ENCODE data around the gene ITPR2.

Gene ITPR2

DNA sequence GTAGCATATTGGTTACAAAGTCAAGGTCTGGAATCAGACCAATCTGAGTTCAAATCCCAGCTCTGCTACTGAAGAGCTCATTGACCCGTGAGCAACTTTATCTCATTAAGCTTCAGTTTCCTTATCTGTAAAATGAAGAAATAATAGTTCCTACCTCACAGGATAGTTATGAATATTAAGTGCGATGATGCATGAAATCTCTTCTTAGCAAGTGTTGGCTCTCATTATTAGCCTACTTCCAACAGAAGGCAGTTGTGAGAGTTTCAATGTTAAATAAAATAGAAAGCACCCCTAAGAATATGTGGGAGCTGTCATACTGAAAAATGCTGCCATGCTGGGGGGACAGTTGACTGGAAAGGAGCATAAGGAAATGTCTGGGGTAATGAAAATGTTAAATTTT lies 39.0 kb upstream of the ITPR2 start:
- TF ChIP-seq BHLHE40 (IDR thresholded peaks at IDR 0.05; ENCODE audit: borderline replicate concordance) (no peak), NFRKB (IDR thresholded peaks at IDR 0.05) (no peak), ELF4 (IDR thresholded peaks at IDR 0.05) (no peak), SP1 (IDR thresholded peaks at IDR 0.05) (no peak), HDGF (IDR thresholded peaks at IDR 0.05; ENCODE audit: borderline replicate concordance) (no peak), L3MBTL2 (conservative IDR thresholded peaks at IDR 0.05) (no peak), LEF1 (IDR thresholded peaks at IDR 0.05; ENCODE audit: borderline replicate concordance) (no peak), FOXK2 (IDR thresholded peaks at IDR 0.05) (no peak), ZNF384 (IDR thresholded peaks at IDR 0.05) (no peak), TARDBP (IDR thresholded peaks at IDR 0.05) (no peak), SUZ12 (IDR thresholded peaks at IDR 0.05) (no peak), ARNT (IDR thresholded peaks at IDR 0.05) (no peak), CTBP1 (IDR thresholded peaks at IDR 0.05; ENCODE audit: borderline replicate concordance) (no peak)
- TF ChIP-seq, protein P1, sequence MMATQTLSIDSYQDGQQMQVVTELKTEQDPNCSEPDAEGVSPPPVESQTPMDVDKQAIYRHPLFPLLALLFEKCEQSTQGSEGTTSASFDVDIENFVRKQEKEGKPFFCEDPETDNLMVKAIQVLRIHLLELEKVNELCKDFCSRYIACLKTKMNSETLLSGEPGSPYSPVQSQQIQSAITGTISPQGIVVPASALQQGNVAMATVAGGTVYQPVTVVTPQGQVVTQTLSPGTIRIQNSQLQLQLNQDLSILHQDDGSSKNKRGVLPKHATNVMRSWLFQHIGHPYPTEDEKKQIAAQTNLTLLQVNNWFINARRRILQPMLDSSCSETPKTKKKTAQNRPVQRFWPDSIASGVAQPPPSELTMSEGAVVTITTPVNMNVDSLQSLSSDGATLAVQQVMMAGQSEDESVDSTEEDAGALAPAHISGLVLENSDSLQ (IDR thresholded peaks at IDR 0.05), result no peak
- ChIA-PET CTCF (interaction anchor here (0.6 to 0.9 kb wide), 2 partner anchors 13 to 233 kb away, joined by 3 to 4 read pairs; no protein-coding TSS in a partner anchor), POLR2A (no interaction called here)
- no peak for DNase-seq (ENCODE audit: extremely low spot score)

DNA sequence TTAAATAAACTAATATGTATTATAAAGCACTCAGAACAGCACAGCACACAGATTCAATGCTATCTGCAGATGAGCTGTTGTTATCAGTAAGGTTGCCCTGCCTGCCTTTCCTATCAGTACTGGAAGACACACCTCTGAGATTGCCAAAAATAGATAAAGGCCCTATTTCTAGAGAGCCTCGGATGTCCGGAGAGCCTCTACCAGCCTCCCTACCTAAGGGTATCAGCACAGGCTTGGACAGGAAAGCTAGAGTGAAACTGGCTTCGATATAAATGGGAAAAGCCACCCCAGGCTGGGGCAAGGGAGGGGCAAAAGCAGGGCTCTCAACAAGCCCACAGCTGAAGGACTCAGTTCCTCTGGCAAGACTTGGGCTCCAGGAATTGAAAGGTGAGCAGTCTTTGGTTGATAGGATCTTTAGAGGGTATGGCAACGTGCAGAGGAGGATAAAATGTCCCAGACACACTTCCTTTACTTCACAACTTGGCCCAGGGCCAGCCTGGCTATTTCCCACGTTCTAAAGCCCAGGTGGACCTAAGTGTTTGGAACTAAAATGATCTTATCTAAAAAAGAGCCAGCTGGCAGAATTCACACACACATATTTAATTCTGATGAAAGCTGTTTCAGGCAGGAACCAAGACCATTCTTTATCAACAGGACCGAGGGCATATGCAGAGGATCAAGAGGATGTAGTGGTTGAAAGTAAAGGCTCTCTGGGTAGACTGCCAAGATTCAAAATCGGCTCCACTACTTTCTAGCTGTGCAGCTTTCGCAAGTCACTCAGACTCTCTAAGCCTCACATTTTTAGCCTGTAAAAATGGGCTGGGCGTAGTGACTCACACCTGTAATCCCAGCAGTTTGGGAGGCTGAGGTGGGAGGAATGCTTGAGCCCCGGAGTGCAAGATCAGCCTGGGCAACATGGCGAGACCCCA lies 37.8 kb upstream of the ITPR2 start:
- ChIA-PET CTCF (interaction anchor here (0.6 to 1.0 kb wide), 4 partner anchors 15 to 1879 kb away, joined by 3 to 4 read pairs (median 4); no protein-coding TSS in a partner anchor), POLR2A (interaction anchor here (0.7 kb wide), 1 partner anchor 814 kb away, joined by 3 read pairs; no protein-coding TSS in a partner anchor)
- no peak for DNase-seq (ENCODE audit: extremely low spot score)
- TF ChIP-seq CTBP1 (IDR thresholded peaks at IDR 0.05; ENCODE audit: borderline replicate concordance) (no peak), ZNF384 (IDR thresholded peaks at IDR 0.05) (no peak), FOXM1 (IDR thresholded peaks at IDR 0.05; ENCODE audit: borderline replicate concordance) (no peak), LEF1 (IDR thresholded peaks at IDR 0.05; ENCODE audit: borderline replicate concordance) (no peak), SP1 (IDR thresholded peaks at IDR 0.05) (no peak), TARDBP (IDR thresholded peaks at IDR 0.05) (no peak), NFRKB (IDR thresholded peaks at IDR 0.05) (no peak), BHLHE40 (IDR thresholded peaks at IDR 0.05; ENCODE audit: borderline replicate concordance) (no peak), ARNT (IDR thresholded peaks at IDR 0.05) (no peak)

DNA sequence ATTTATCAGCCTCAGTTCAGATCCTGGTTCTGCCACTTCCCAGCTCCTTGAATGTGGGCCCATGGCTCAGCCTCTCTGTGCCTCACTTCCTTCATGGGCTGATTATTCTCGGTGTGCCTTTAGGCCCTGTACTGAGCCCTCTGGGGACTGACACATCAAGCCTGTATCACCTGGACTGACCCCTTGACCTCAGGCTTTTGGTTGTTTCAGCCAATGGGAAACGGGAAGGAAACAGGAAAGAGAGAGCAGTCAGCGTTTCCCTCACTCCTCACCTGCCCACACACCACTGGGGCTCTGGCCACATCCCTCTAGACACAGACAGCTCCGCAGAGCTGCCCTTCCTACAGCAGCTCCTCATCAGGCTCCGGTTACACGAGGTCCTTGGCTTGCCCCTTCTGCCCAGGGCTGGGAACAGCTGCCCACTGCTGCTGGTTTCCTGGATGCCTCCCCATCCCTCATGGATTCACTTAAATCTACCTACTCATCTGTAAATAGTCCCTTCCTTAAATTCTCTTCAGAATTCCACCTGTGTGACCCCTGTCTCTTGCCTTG lies 37.0 kb upstream of the ITPR2 start:
- CTCF ChIA-PET, result interaction anchor here (1.0 kb wide), 1 partner anchor 15 kb away, joined by 4 read pairs; no protein-coding TSS in a partner anchor
- POLR2A ChIA-PET, result no interaction called here
- no peak for DNase-seq (ENCODE audit: extremely low spot score)
- TF ChIP-seq L3MBTL2 (conservative IDR thresholded peaks at IDR 0.05) (no peak), SUZ12 (IDR thresholded peaks at IDR 0.05) (no peak), ZNF384 (IDR thresholded peaks at IDR 0.05) (no peak), CTBP1 (IDR thresholded peaks at IDR 0.05; ENCODE audit: borderline replicate concordance) (no peak), SP1 (IDR thresholded peaks at IDR 0.05) (no peak), FOXA1 (IDR thresholded peaks at IDR 0.05) (no peak), FOXM1 (IDR thresholded peaks at IDR 0.05; ENCODE audit: borderline replicate concordance) (no peak), HDGF (IDR thresholded peaks at IDR 0.05; ENCODE audit: borderline replicate concordance) (no peak), FOXK2 (IDR thresholded peaks at IDR 0.05) (no peak), BHLHE40 (IDR thresholded peaks at IDR 0.05; ENCODE audit: borderline replicate concordance) (no peak), LEF1 (IDR thresholded peaks at IDR 0.05; ENCODE audit: borderline replicate concordance) (no peak), NFRKB (IDR thresholded peaks at IDR 0.05) (no peak), ARNT (IDR thresholded peaks at IDR 0.05) (no peak), ELF4 (IDR thresholded peaks at IDR 0.05) (no peak), TARDBP (IDR thresholded peaks at IDR 0.05) (no peak)
- TF ChIP-seq, protein P1 (IDR thresholded peaks at IDR 0.05), result no peak

DNA sequence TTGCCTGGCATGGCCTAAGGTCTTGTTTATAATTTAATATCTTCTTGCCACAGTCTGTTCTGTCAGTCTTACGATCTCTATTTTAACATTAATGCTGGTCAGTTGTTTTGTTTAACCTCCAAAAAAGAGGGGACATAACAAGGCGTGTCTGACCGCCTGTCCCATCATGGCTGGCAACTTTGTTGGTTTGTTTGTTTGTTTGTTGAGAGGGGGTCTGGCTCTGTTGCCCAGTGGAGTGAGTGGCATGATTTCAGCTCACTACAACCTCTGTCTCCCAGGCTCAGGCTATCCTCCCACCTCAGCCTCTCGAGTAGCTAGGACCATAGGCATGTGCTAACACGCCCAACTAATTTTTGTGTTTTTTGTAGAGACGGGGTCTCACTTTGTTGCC lies 36.1 kb upstream of the ITPR2 start:
- no peak for TF ChIP-seq HDGF (IDR thresholded peaks at IDR 0.05; ENCODE audit: borderline replicate concordance)
- TF ChIP-seq, protein P1 (IDR thresholded peaks at IDR 0.05), result no peak
- no peak for TF ChIP-seq SUZ12 (IDR thresholded peaks at IDR 0.05)
- TF ChIP-seq FOXK2 (IDR thresholded peaks at IDR 0.05), result no peak
- no peak for TF ChIP-seq BHLHE40 (IDR thresholded peaks at IDR 0.05; ENCODE audit: borderline replicate concordance)
- TF ChIP-seq NFRKB (IDR thresholded peaks at IDR 0.05), result no peak
- TF ChIP-seq FOXA1 (IDR thresholded peaks at IDR 0.05), result no peak
- no peak for TF ChIP-seq LEF1 (IDR thresholded peaks at IDR 0.05; ENCODE audit: borderline replicate concordance)
- TF ChIP-seq L3MBTL2 (conservative IDR thresholded peaks at IDR 0.05), result no peak
- no peak for TF ChIP-seq CTBP1 (IDR thresholded peaks at IDR 0.05; ENCODE audit: borderline replicate concordance)
- TF ChIP-seq ARNT (IDR thresholded peaks at IDR 0.05), result no peak
- no peak for TF ChIP-seq TARDBP (IDR thresholded peaks at IDR 0.05)
- TF ChIP-seq SP1 (IDR thresholded peaks at IDR 0.05), result no peak
- POLR2A ChIA-PET, result no interaction called here
- no peak for DNase-seq (ENCODE audit: extremely low spot score)
- CTCF ChIA-PET, result interaction anchor here (0.6 to 1.1 kb wide), 3 partner anchors 15 to 145 kb away, joined by 3 read pairs; partner anchors contain the start of gene TM7SF3

DNA sequence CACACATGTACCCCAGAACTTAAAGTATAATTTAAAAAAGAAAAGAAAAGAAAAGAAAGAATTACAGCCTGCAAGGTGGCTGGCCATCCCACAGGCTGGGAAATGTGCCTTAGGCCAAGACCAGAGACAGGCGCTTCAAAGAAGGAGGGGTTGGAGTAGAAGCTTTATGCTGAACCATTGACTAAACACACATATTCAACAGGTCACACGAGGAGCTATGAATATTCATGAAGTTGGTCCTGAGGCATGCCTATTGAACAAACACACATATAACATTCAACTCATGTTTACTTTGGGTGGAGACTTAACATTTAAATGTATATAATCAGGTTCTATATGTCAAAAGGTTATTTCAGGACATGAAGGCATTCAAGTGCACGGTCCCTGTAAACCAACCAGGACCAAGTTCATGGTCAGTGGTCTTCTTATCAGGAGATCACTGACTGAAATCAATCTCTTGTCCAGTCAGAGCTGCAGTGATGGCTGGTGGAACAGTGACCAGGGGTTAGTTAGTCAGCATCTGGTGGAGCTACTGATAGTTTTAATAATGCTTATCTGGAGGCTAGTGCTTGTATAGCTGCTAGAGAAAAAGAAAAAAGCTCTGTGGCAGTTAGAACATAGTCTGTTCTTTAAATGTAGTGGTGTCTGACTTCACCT lies 35.6 kb upstream of the ITPR2 start:
- ChIA-PET POLR2A (no interaction called here), CTCF (interaction anchor here (0.6 to 1.1 kb wide), 3 partner anchors 16 to 145 kb away, joined by 3 read pairs; partner anchors contain the start of gene TM7SF3)
- TF ChIP-seq, protein P1 (IDR thresholded peaks at IDR 0.05), result no peak
- no peak for TF ChIP-seq CTBP1 (IDR thresholded peaks at IDR 0.05; ENCODE audit: borderline replicate concordance)
- no peak for TF ChIP-seq BHLHE40 (IDR thresholded peaks at IDR 0.05; ENCODE audit: borderline replicate concordance)
- TF ChIP-seq LEF1 (IDR thresholded peaks at IDR 0.05; ENCODE audit: borderline replicate concordance), result no peak
- no peak for TF ChIP-seq SP1 (IDR thresholded peaks at IDR 0.05)
- no peak for TF ChIP-seq FOXM1 (IDR thresholded peaks at IDR 0.05; ENCODE audit: borderline replicate concordance)
- TF ChIP-seq NFRKB (IDR thresholded peaks at IDR 0.05), result no peak
- no peak for TF ChIP-seq FOXK2 (IDR thresholded peaks at IDR 0.05)
- no peak for TF ChIP-seq L3MBTL2 (conservative IDR thresholded peaks at IDR 0.05)
- no peak for TF ChIP-seq FOXA1 (IDR thresholded peaks at IDR 0.05)
- TF ChIP-seq ELF4 (IDR thresholded peaks at IDR 0.05), result no peak
- no peak for TF ChIP-seq ARNT (IDR thresholded peaks at IDR 0.05)
- DNase-seq (ENCODE audit: extremely low spot score), result no peak
